GM19240 (cell line): Measurements from ENCODE around the gene CTTNBP2NL.
"Not testable (repeated sequence)": the region's sequence is repeated elsewhere in the genome, so short reads cannot be mapped to it uniquely, and the experiment has no call there.

Experiments used
- DNase-seq: peaks from one replicate; pipeline ENCODE4 v3.0.0; 2011; ENCODE audit warnings: low spot score; ENCODE audit not compliant: insufficient read length

The CTTNBP2NL gene

DNA sequence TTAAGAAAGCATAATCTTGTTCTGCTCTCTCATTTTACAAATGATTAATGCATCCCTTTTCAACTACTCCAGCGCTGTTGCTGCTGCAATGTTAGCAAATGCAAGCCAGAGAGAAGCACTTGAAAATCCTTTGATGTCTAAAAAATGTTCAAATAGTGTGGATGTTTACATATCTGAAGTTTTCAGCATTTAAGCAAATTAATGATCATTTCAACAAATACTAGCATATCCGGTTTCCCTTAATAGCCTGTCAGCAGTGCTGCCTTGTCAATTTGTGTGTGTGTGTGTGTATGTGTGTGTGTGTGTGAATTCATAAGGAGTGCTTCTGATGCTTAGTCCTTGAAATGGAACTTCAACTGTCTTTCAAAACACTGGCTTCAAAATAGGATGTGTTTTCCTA lies 64.6 kb downstream of the CTTNBP2NL start:
- DNase-seq, result no peak

DNA sequence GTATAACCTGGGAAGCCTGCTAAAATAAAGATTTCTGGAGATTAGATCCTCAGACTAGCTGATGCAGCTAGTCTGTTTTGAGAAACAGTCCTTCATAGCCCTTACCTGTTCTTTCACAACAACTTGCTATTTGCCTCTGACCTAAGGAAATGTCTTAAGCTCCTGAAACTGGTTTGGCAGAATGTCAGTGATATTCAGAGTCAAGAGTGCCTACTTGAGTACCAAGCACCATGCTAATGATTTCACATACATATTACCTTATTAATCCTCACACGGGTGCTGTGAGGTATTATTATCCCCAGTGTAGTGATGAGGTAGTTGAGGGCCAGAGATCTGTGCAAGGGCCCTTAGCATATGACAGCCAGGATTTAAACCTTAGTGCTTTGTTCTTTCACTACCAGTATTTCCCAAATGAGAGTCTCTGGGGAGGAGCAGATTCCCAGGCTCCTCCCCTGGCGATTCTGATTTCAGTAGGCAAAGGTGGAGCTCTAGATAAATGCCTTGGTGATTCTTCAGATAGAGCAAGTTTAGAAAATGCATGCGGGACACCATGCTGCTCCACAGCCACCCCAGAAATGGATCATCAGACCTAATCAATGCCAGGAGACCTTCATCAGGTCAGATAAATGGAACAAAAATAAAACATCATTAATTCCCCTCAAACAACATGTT lies 65.3 kb downstream of the CTTNBP2NL start:
- no peak for DNase-seq

DNA sequence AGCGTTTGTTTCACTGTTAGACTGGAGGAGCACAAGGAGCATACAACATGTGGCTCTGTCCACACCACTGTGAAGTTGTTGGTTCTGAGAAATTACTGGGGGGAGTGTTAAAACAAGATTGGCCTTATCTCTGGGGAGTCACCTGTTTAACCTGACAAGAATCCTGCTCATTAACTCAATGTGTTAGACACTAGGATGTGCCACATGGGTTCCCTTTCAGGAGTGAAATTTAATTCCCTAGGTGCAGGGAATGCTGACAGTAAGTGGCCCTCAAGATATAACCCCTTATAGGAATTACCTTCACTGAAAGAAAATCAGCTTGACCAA lies 66.9 kb downstream of the CTTNBP2NL start:
- no peak for DNase-seq

DNA sequence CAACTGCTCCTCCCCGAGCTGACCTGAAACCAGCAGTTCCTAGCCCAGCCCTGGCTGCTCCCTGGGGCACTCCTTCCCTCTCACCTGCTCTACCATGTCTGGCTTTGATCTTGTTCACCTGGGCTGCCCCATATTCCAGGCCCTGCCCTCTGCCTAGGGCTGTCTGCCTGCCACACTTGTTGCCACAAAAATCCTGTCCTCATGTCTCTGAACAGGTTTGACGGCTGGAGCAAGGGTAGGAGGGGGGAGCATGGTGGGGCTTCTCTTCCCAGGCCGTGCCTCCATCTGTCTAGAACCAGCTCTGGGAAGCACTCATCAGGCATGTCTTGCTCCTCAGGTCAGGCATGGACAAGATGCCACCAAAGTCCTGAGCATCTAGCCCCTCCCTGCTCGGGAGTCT lies 68.5 kb downstream of the CTTNBP2NL start:
- DNase-seq, result no peak

DNA sequence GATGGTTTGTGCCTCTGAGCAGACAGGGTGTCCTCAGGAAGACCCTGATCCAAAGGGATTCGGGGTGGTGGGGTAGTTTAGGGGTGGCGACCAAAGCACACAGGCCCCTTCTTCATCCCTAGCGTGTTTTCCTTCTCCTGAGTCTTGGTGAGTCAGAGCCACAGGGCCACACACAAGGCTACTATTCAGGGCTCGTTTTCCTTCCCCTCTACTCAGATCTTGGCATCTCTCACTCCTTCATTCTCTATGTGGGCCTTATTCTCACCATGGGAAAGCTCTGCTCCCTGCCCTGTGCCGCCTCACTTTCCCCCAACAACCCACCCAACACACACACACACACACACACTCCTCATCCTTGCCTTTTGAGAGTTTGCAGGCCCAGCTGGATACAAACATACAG lies 69.1 kb downstream of the CTTNBP2NL start:
- DNase-seq, result no peak

DNA sequence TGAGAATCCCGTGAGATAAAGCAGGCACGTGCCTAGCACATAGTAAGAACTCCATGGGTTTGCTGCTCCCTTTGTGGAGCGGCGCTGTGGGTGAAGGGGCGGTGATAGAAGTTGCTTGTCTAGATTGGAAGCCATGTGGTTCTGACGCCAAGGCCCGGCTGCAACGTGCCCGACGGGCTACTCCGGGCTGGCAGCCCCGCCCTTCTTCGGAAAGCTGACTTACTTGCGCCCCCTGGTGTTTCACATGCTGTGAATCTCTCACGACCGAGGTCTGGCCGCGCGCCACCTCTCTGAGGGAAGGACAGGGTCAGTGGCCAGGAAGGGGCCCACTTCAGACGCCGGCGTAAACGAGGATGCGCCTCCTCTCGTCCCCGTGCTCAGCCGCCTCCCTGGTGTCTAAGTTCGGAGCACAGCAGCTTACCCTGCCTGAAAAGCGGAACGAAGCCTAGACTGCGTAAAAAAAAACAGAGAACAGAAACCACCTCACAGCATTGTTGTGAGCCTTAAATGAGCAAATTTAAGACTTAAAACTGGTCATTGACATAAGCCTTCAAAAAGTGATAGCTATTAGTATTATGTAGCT lies 70.2 kb downstream of the CTTNBP2NL start:
- DNase-seq, result peak; percentile 50

DNA sequence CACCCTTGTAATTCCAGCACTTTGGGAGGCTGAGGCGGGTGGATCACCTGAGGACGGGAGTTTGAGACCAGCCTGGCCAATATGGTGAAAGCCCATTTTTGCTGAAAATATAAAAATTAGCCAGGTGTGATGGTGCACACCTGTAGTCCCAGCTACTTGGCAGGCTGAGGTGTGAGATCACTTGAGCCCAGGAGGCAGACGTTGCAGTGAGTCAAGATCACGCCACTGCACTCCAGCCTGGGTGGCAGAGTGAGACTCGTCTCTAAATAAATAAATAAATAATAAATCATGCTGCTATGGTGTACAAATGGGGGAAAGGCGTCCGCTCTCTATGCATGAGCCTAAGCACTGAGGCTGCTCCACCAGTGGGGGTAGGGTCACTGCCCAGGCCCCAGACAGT lies 74.3 kb downstream of the CTTNBP2NL start:
- DNase-seq, result not testable (repeated sequence)

DNA sequence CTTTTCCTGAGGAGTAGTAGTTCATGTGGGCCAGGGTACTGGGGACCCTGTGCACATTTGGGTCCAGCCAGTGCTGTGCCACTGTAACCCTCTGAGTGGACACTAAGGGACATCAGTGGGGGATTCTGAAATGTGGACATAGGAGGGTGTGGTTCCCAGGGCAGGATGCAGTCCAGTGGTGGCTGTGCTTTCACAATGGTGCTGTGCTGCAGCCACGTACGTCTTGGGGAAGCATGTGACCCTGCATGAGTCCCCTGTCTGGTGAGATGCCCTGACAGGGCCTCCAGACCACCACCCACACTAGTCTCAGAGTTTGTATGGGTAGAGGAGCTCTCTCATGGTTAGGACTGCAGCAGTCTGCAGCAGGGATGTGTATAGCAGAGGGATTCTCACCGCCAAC lies 75.0 kb downstream of the CTTNBP2NL start:
- DNase-seq, result no peak

DNA sequence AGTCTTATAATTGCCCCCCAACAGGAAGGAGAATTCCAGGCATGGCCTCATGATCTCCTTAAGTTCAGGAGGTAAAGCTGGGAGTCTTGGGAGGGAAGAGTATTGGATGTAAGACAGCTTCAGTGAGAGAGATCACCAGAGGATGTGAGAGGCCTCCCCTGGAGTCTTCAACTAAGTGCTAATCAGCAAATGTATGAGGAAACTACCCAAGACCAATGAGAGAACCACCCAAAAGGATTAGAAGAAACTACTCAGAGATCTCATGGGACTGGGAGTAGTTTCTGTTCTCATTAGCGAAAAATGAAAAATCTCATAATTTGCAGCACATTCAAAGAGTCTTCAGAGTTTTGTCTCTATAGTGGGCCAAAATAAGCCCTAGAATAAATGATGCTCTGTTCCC lies 76.1 kb downstream of the CTTNBP2NL start:
- no peak for DNase-seq

DNA sequence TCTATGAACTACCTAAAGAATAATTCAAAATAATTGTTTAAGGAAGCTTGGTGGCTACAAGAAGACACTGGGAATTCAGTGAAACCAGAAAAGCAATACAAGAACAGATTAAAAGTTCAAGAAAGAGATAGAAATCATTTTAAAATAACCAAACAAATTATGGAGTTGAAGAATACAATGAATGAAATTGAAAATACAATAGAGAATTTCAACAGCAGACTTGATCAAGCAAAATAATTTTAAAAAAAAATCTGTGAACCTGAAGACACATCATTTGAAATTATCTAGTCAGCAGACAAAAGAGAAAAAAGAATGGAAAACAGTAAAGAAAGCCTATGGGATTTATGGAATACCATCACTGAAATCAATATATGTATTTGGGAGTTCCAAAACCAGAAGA lies 81.5 kb downstream of the CTTNBP2NL start:
- DNase-seq, result no peak

DNA sequence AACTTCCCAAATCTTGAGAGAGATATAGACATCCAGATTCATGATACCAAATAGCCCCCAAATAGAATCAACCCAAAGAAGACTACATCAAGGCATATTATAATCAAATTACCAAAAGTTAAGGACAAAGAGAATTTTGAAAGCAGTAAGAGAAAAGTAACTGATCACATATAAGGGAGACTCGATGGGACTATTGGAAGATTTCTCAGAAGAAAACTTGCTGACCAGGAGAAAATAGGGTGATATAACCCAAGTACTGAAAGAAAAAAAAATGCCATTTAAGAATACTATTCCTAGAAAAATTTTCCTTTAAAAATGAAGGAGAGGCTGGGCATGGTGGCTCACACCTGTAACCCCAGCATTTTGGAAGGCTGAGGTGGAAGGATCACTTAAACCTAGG lies 82.3 kb downstream of the CTTNBP2NL start:
- no peak for DNase-seq

DNA sequence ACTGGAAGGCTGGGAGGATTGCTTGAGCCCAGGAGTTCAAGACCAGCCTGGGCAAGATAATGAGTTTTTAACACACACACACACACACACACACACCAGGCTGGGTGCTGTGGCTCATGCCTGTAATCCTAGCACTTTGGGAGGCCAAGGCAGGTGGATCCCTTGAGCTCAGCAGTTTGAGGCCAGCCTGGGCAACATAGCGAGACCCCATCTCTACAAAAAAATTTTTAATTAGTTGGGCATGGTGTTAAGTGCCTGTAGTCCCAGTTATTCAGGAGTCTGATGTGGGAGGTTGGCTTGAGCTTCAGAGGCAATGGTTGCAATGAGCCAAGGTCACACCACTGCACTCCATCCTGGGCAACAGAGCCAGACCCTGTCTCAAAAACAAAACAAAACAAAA lies 90.0 kb downstream of the CTTNBP2NL start:
- not testable (repeated sequence) for DNase-seq

DNA sequence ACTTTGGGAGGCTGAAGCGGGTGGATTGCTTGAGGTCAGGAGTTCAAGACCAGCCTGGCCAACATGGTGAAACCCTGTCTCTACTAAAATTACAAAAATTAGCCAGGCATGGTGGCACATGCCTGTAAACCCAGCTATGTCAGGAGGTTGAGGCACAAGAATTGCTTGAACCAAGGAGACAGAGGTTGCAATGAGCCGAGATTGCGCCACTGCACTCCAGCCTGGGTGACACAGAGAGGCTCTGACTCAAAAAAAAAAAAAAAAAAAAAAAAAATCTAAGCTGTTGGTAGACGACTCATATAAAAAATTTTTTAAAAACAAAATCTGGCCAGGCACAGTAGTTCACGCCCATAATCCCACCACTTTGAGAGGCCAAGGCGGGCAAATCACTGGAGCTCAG lies 91.7 kb downstream of the CTTNBP2NL start:
- DNase-seq, result not testable (repeated sequence)

DNA sequence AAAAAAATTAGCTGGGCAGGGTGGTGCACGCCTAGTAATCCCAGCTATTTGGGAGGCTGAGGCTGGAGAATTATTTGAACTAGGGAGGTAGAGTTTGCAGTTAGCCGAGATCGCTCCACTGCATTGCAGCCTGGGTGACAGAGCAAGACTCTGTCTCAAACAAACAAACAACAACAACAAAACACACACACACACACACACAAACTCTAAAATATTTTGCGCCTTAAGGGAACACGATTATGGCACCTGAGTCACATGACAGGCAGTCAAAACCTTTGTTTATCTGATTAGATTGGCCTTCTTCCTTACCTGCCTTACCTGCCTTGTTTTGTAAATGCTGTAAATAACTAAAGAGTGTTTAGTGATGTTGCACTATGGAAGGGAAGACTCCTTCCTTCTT lies 92.1 kb downstream of the CTTNBP2NL start:
- DNase-seq, result no peak

DNA sequence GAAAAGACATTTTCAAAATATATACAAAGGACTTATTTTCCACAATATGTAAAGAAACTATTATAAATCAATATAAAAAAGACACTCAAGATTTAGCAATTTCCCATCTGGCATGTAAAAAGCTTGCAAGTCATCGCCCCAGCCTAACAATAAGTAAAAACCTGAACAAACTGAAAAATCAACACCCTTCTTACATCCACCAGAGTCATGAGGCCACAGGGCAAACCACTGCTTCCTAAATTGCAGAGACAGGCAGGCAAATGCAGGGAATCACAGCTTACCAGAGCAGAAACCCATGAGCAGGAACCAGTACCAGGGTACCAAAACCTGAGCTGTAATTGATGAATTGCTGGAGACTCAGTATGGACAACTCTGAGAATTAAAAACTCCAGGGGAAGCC lies 96.1 kb downstream of the CTTNBP2NL start:
- DNase-seq, result no peak

DNA sequence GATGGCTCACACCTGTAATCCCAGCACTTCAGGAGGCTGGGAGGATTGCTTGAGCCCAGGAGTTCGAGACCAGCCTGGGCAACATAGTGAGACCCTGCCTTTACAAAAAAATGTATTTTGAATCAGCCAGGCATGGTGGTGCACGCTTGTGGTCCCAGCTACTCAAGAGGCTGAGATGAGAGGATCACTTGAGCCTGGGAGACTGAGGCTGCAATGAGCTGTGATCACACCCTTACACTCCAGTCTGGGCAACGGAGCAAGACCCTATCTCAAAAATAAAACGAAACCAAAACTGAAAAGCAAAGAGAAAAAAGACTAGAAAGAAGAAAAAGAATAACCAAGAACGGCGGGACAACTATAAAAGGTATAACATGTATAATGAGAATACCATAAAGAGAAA lies 97.3 kb downstream of the CTTNBP2NL start:
- no peak for DNase-seq

DNA sequence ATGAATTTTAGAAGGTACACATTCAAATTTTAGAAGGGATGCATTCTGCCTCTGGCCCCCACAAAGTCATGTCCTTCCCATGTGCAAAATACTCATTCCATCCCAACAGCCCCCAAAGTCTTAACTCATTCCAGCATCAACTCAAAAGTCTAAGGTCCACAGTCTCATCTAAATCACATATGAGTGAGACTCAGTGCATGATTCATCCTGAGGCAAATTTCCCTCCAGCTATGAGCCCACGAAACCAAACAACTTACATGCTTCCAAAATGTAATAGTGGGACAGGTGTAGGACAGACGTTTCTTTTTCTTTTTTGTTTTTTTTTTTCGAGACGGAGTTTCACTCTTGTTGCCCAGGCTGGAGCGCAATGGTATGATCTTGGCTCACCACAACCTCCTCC lies 100.3 kb downstream of the CTTNBP2NL start:
- DNase-seq, result no peak

DNA sequence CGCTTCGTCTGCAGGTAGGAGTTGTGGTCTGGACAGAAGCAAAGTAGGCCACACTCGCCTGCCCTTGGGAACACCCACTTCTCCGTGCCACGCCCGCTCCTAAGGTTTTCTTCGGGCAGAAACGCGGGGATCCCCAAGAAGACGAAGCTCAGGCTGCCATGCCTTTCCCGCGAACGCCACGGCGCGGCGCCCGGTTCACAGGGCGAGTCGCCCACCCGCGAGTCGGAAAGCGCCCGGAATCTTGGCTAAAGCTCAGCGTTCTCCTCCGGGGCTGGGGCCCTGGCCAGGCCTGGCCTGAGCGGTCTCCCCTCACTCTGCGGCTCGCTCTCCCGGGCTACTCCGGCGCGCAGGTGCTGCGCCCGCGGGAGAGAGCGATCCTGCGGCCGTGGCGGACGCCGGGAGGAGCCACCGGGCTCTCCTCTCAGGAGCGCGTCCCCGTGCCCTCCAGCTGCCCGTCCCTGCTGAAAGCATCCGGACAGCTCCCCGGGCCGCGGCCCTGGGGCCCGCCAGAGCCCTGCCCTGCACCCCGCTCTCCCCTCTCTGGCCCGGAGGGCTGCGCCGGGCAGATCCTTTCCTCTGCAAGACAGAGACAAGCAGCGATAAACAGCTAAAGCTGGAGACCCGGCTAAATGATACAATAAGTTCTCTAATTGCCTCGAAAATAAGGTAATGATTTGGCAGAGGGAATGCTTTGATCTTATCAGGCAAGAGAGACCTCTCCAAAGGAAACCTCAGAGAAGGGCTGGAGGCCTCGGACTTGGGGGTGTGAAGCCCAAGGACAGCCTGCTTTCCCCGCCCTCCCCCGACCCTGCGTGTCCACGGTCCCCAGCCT lies 106.0 kb downstream of the CTTNBP2NL start:
- DNase-seq, result no peak

DNA sequence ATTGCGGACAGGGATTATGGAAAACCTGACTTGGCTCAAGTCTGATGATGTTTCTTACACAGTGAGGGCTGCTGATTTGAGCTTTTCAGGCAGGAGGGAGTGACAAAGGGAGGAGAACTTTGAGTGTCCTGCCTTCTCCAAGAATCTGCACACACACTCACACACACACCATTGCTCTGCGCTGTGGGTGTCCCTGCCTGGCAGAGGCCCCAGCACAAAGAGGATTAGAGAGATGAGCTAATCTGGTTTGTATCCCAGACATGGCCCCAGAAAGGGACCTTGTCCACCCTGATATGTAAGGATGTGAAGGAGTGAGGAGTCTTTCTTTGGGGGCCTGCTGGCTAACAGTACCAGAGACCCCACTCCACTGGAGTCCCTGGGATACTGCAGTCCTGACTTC lies 106.8 kb downstream of the CTTNBP2NL start:
- DNase-seq, result no peak

DNA sequence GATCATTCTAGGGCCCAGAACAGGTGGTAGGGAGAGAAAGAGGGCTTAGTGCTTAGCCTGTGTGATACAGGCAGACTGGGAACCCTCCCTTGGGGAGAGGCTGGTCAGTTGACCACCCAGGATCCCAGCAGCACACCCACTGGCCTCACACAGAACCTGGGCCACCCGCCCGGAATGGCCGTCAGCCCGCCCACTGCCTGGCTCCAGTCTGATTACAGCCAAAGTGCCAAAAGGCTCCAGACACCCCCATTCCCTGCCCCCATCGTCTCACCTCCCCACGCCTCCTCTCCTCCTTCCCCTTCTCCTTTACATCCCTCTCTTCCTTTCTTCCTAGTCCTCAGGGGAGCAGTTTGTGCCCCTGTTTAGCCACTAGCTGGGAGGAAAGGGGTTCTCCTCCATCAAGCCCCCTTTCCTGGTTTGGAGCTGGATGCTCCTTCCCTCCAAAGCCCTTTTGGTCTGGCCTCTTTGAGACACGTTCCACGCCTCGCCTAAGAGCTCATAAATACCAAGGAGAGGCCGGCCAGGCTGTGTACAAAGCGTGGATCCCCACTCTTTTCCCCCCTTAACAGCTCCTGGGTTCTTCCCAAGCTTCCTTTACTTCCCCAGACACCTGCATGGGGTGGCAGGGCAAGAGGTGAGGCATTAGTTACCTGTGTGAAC lies 108.1 kb downstream of the CTTNBP2NL start:
- DNase-seq, result no peak

DNA sequence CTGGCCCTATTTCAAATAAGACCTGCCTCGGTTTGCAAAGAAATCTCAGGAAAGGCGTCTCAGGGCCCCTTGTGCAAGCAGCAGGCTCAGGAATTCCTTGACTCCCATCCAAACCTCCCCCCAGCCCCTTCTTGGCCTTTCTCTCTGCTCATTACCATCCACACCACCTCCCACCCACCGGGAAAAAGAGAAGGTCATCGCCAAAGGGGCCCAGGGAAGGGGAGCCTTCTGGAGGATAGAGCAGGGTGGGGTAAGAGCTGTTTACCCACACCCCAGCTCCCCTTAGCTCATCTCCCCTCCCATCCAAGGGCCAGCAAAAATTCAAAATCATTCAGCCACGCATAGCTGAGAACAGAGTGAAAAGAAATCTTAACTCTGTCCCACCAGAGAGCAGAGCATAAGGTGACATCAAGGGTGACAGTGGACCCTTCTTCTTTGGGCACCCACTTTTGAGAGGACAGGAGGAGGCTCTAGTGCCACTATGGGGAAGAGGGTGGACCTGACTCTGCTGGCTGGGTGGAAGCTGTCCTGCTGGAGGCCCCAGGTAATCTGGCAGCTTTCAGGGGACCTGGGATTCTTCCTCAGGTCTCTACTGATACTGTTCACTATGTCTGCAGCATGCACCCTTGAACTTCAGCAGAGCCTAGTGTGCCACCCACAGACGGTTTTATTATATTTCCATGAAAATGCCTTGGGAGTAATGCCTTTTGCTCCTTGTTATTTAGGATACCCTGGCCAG lies 108.8 kb downstream of the CTTNBP2NL start:
- DNase-seq, result no peak

DNA sequence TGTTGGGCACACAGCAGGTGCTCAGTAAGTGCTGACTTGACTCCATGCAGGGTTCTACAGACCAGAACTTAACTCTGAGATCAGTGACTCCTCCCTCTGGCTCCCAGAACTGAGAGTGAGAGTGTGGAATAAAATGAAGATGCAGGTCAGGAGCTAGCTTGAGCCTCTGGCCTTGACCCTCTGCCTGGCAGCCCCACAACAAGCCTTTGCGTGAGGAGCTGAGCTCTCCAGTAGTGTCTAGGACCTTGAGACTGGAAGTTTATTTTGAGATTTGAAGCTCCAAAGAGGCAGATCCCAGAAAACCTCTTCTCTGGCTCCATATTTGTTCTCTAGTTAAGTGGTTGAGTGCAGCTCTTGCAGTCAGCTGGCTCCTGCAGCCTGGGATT lies 109.4 kb downstream of the CTTNBP2NL start:
- no peak for DNase-seq
